HG03159 (cell line): ENCODE measurements around the gene PRPF6.

Source experiments
- ATAC-seq: cut with Tn5 transposase; IDR thresholded peaks from one replicate; pipeline ENCODE4 v1.9.1; 2021; ENCODE audit warnings: mild to moderate bottlenecking, moderate library complexity; ENCODE audit not compliant: unreplicated experiment

PRPF6 gene

GRCh38 chr20:64045346-64046011 is 64.5 kb downstream of the PRPF6 start:
- ATAC-seq: no peak

- no peak for ATAC-seq
Observed at GRCh38 chr20:64047046-64047389, 66.1 kb downstream of the PRPF6 start.

- ATAC-seq: no peak
Observed at GRCh38 chr20:64047968-64048401, 67.1 kb downstream of the PRPF6 start.

GRCh38 chr20:64048402-64049044 is 67.6 kb downstream of the PRPF6 start:
- no peak for ATAC-seq

- no peak for ATAC-seq
Observed at GRCh38 chr20:64049060-64049877, 68.3 kb downstream of the PRPF6 start, which contains the start of gene SOX18. Gene SOX18, minus strand, starts transcription at chr20:64049639. Its CDS starts 123 bp downstream, at chr20:64049516.

GRCh38 chr20:64049878-64050260 is 68.9 kb downstream of the PRPF6 start:
- no peak for ATAC-seq

GRCh38 chr20:64050261-64051032 is 69.5 kb downstream of the PRPF6 start:
- no peak for ATAC-seq

- no peak for ATAC-seq
Observed at GRCh38 chr20:64051033-64051452, 70.1 kb downstream of the PRPF6 start.

GRCh38 chr20:64051561-64052325 is 70.8 kb downstream of the PRPF6 start:
- ATAC-seq: no peak

GRCh38 chr20:64052326-64052722 is 71.4 kb downstream of the PRPF6 start:
- no peak for ATAC-seq

- ATAC-seq: no peak
Observed at GRCh38 chr20:64052987-64053840, 72.3 kb downstream of the PRPF6 start.

- no peak for ATAC-seq
Observed at GRCh38 chr20:64053841-64054661, 73.1 kb downstream of the PRPF6 start.

GRCh38 chr20:64055396-64055892 is 74.5 kb downstream of the PRPF6 start:
- ATAC-seq: no peak

GRCh38 chr20:64055893-64056638 is 75.1 kb downstream of the PRPF6 start:
- ATAC-seq: no peak

- no peak for ATAC-seq
Observed at GRCh38 chr20:64056639-64056888, 75.6 kb downstream of the PRPF6 start.

- no peak for ATAC-seq
Observed at GRCh38 chr20:64056889-64057627, 76.1 kb downstream of the PRPF6 start.
